HT-29 (cell line): ENCODE data around the gene CBFA2T2. TPM values are rescaled to one million over a fixed set of nuclear protein-coding genes. Genes with fewer than 3 reads are reported as not detected.
A peak's percentile ranks its signal among the peaks of the same experiment; 100 is the strongest.
"Not testable (repeated sequence)": the region's sequence is repeated elsewhere in the genome, so short reads cannot be mapped to it uniquely, and the experiment has no call there.

ENCODE experiments used
- DNase-seq: peaks from one replicate; pipeline ENCODE4 v3.0.0-alpha.2; 2015; ENCODE audit warnings: low spot score
- total RNA-seq: library from RNA; depleted of rRNA; stranded (reverse); fragments of >200 nt; shearing (Covaris generic); gene quantifications from 2 replicates; pipeline ENCODE4 v1.2.3, GENCODE V29; 2014

The CBFA2T2 gene
- total RNA-seq, 1 experiment from 2014 or later = 9.6 TPM

GRCh38 chr20:33470866-33471265 lies 19.0 kb upstream of the CBFA2T2 start:
- no peak for DNase-seq

- DNase-seq = no peak
These were observed 16.9 kb upstream of the CBFA2T2 start for GRCh38 chr20:33472868-33473435.

- no peak for DNase-seq
These were observed 15.6 kb upstream of the CBFA2T2 start for GRCh38 chr20:33474097-33474873.

GRCh38 chr20:33474963-33475362 lies 14.9 kb upstream of the CBFA2T2 start:
- DNase-seq = no peak

GRCh38 chr20:33475381-33476152 lies 14.3 kb upstream of the CBFA2T2 start:
- no peak for DNase-seq

GRCh38 chr20:33477386-33478234 lies 12.3 kb upstream of the CBFA2T2 start:
- DNase-seq = no peak

- DNase-seq = no peak
These were observed 9.8 kb upstream of the CBFA2T2 start for GRCh38 chr20:33480048-33480447.

- no peak for DNase-seq
These were observed 8.4 kb upstream of the CBFA2T2 start for GRCh38 chr20:33481431-33481941.

GRCh38 chr20:33482581-33482980 lies 7.3 kb upstream of the CBFA2T2 start:
- no peak for DNase-seq

- not testable (repeated sequence) for DNase-seq
These were observed 6.7 kb upstream of the CBFA2T2 start for GRCh38 chr20:33483186-33483585.

GRCh38 chr20:33488201-33488600 lies 1.7 kb upstream of the CBFA2T2 start:
- DNase-seq = no peak

GRCh38 chr20:33488661-33489494 lies 1.0 kb upstream of the CBFA2T2 start:
- not testable (repeated sequence) for DNase-seq

- DNase-seq = peak; percentile 100
These were observed 337 bp upstream of the CBFA2T2 start for GRCh38 chr20:33489495-33490022.

- DNase-seq = peak; percentile 31
These were observed 1.2 kb downstream of the CBFA2T2 start for GRCh38 chr20:33490934-33491656.

GRCh38 chr20:33493076-33493766 lies 3.3 kb downstream of the CBFA2T2 start:
- DNase-seq = no peak

GRCh38 chr20:33496776-33497175 lies 6.9 kb downstream of the CBFA2T2 start:
- not testable (repeated sequence) for DNase-seq

GRCh38 chr20:33499355-33499754 lies 9.5 kb downstream of the CBFA2T2 start:
- DNase-seq = no peak

- no peak for DNase-seq
These were observed 11.1 kb downstream of the CBFA2T2 start for GRCh38 chr20:33501000-33501399.

GRCh38 chr20:33503564-33503963 lies 13.7 kb downstream of the CBFA2T2 start:
- DNase-seq = no peak
